ENCODE data around the gene LRRC46. TPM values are rescaled to one million over a fixed set of nuclear protein-coding genes. Genes with fewer than 3 reads are reported as not detected.

Gene LRRC46
- total and polyA plus RNA-seq, 9 of the 15 experiments (the other 6 are each of a cell fraction or from before 2014, with no cell fraction given): 0.39 to 1.4 (median 0.53) TPM; not detected in 1

DNA sequence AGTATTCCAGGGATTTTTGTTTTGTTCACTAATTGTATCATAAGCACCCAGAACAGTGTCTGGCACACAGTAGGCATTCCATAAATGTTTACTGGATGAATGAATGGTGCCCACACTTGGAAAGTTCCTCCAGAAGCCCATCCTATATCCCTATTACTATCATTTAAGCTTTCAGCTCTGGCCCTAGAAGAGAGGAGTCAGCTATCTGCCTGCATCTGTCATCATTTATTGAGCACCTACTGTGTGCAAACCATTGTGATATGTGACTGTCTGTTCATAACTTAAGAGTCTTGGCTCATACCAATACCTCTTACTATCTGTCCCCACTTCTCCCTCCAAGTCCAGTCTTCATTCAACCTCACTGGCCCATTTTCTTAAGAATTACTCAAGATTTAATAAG is 39.6 kb downstream of the LRRC46 start (continued):
- TF ChIP-seq, protein P1, sequence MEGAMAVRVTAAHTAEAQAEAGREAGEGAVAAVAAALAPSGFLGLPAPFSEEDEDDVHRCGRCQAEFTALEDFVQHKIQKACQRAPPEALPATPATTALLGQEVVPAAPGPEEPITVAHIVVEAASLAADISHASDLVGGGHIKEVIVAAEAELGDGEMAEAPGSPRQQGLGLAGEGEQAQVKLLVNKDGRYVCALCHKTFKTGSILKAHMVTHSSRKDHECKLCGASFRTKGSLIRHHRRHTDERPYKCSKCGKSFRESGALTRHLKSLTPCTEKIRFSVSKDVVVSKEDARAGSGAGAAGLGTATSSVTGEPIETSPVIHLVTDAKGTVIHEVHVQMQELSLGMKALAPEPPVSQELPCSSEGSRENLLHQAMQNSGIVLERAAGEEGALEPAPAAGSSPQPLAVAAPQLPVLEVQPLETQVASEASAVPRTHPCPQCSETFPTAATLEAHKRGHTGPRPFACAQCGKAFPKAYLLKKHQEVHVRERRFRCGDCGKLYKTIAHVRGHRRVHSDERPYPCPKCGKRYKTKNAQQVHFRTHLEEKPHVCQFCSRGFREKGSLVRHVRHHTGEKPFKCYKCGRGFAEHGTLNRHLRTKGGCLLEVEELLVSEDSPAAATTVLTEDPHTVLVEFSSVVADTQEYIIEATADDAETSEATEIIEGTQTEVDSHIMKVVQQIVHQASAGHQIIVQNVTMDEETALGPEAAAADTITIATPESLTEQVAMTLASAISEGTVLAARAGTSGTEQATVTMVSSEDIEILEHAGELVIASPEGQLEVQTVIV (CRISPR knock-in tag; IDR thresholded peaks at IDR 0.05; ENCODE audit: borderline replicate concordance): no peak
- TF ChIP-seq PURB (CRISPR knock-in tag; IDR thresholded peaks at IDR 0.05; ENCODE audit: low read depth) (no peak), CBX3 (IDR thresholded peaks at IDR 0.05; ENCODE audit: borderline replicate concordance in 1 of 2, low read length in 2 of 2) (no peak), RBM25 (IDR thresholded peaks at IDR 0.05; ENCODE audit: low read depth, low read length, severe bottlenecking) (peak; percentile 6), ZKSCAN1 (IDR thresholded peaks at IDR 0.05; ENCODE audit: low read depth, low read length) (peak; percentile 86), ESRRA (IDR thresholded peaks at IDR 0.05; ENCODE audit: borderline replicate concordance, low read depth) (no peak), ZKSCAN8 (CRISPR knock-in tag; IDR thresholded peaks at IDR 0.05) (peak; percentile 92)
- TF ChIP-seq, protein P2, sequence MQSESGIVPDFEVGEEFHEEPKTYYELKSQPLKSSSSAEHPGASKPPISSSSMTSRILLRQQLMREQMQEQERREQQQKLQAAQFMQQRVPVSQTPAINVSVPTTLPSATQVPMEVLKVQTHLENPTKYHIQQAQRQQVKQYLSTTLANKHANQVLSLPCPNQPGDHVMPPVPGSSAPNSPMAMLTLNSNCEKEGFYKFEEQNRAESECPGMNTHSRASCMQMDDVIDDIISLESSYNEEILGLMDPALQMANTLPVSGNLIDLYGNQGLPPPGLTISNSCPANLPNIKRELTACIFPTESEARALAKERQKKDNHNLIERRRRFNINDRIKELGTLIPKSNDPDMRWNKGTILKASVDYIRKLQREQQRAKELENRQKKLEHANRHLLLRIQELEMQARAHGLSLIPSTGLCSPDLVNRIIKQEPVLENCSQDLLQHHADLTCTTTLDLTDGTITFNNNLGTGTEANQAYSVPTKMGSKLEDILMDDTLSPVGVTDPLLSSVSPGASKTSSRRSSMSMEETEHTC (IDR thresholded peaks at IDR 0.05): no peak
- TF ChIP-seq, protein P3, sequence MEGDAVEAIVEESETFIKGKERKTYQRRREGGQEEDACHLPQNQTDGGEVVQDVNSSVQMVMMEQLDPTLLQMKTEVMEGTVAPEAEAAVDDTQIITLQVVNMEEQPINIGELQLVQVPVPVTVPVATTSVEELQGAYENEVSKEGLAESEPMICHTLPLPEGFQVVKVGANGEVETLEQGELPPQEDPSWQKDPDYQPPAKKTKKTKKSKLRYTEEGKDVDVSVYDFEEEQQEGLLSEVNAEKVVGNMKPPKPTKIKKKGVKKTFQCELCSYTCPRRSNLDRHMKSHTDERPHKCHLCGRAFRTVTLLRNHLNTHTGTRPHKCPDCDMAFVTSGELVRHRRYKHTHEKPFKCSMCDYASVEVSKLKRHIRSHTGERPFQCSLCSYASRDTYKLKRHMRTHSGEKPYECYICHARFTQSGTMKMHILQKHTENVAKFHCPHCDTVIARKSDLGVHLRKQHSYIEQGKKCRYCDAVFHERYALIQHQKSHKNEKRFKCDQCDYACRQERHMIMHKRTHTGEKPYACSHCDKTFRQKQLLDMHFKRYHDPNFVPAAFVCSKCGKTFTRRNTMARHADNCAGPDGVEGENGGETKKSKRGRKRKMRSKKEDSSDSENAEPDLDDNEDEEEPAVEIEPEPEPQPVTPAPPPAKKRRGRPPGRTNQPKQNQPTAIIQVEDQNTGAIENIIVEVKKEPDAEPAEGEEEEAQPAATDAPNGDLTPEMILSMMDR (IDR thresholded peaks at IDR 0.05 in 2 of 3, conservative IDR thresholded peaks at IDR 0.05 in 1 of 3; ENCODE audit: insufficient read depth in 2 of 3, low read depth in 1 of 3, low read length in 3 of 3): no peak
